Kasumi-1 (cell line): ENCODE measurements around the gene PRLR.
"Not testable (repeated sequence)": the region's sequence is repeated elsewhere in the genome, so short reads cannot be mapped to it uniquely, and the experiment has no call there.

ENCODE experiments used
- DNase-seq, 2 experiments: peaks; one replicate each; lab custom pipeline; 2025; lab: John Stamatoyannopoulos, UW

The PRLR gene

DNA sequence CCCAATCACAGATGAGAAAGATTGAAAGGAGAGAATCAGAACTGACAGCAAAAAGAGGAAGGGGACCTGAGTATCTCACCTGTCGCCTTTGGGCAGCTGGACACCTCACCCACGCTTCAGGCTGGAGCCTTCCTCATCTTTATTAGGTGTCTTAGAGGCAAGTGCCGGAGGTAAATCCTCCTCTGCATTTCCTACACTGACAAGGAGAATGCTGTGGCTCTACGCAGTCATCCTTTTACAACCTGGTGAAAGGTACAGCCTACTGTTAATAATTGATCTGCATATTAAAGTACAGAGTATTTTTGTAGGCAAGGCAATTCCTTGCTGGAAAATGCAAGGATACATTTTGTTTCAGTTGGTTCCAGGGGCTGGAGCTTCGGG lies 34.8 kb downstream of the PRLR start:
- no peak for DNase-seq

DNA sequence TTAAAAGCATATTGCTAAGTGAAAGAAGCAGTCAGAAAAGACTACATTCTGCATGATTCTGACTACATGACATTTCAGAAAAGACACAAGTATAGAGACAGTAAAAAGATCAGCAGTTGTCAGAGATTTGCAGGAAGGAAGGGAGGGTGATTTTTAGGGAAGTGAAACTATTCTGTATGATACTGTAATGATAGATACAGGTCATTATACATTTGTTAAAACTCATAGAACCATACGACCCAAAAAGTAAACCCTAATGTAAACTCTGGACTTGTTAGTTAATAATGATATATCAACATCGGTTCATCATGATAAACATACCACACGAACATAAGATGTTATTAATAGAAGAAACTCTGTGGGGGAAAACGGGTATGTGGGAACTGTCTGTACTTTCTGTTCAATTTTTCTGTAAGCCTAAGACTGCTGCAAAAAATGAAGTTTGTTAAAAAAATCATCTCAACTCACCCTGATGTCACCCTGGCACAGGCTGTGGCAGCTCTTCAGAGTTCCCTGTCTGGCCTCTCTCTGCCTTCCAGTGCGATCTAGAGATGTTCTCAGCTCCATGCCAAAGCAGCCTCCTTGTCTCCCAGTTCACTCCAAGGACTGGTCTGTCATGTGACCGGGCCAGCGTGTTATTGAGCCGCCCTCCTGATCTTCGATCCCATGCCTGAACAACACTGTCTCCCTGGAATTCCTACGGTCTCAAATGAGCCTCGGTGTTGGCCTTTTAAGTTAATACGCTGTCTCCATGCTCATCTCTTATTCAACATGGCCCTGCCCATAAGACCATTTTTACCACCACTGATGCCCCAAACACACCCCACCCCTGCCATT lies 35.4 kb downstream of the PRLR start:
- DNase-seq = peak; percentile 1 to 5

DNA sequence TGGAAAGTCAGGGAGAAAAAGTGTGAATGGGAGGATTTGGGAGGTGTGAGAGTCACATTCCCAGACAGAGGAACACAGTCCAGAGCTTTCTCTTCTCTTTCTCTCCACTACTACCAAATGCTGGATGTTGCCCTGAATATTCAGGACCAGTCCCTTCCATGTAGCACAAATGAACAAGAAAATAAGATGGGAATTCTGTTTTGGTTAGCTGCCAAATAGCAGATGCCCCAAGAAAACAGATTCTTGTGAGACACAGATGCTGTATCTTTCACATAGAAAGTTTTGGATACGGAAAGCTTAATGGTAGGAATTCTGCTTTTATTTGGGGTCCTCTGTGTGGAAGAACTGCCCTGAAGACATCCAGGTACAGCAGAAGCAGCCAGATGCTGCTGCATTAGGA lies 37.8 kb downstream of the PRLR start:
- DNase-seq = no peak

DNA sequence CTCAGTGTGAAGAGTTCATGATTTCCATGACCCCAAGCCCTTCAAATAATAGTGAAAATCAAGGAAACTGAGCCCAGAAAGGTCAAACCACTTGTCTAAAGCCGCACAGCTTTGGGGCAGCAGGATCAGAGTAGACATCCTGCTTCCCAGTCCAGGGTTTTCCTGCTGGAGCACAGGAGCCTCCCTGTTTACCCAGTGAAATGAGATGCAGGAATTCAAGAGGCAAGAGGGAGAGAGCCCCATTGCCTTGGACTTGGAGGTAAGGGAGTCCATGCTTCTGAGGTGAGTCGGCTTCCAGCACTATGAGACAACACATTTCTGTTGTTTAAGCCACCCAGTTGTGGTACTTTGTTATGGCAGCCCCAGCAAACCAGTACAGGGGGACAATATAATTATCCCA lies 40.5 kb downstream of the PRLR start:
- DNase-seq = not testable (repeated sequence)

DNA sequence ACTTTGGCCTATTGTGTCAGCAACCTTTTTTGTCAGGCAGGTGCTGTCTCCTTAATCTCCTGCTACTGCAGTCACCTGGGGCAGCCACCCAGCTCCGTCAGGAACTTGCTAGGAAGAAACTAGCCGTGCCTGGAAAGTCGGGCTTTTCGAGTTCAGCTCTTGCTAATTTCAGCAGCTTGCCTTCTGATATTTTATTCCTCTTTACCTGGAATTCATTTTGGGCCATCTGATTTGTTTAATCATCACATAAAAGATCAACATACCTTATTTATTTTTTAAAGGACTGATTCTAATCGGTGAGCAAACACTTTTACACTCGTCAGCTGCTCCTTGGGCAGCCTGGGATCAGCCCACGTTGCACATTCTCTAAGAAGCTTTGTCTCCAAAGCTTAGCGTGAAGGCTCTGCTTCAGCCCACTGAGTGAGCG lies 42.2 kb downstream of the PRLR start:
- DNase-seq = no peak

DNA sequence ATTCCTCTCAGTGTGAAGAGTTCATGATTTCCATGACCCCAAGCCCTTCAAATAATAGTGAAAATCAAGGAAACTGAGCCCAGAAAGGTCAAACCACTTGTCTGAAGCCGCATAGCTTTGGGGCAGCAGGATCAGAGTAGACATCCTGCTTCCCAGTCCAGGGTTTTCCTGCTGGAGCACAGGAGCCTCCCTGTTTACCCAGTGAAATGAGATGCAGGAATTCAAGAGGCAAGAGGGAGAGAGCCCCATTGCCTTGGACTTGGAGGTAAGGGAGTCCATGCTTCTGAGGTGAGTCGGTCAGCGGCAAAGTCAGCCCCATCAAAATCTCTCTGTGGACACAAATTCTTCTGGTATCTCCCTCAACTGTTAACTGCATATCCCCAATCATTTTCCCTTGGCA lies 42.7 kb downstream of the PRLR start:
- DNase-seq = not testable (repeated sequence)

DNA sequence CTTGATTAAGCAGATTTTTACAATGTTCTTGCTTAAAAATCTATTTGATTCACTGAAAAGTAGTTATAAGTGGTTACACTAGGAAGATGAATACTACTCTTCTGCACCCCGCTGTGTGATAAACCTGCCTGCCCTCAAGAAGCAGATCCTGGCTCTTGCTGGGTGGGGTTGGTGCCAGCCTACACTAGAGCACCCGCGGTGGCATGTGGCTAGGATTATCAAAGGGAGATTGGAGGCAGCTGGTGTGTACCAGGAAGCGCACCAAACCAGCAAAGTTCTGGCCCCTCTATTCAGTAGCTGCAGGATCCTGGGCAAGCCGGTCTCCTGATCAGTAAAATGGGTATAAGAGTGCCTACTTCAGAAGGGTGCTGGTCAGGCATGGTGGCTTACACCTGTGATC lies 43.5 kb downstream of the PRLR start:
- DNase-seq = no peak

DNA sequence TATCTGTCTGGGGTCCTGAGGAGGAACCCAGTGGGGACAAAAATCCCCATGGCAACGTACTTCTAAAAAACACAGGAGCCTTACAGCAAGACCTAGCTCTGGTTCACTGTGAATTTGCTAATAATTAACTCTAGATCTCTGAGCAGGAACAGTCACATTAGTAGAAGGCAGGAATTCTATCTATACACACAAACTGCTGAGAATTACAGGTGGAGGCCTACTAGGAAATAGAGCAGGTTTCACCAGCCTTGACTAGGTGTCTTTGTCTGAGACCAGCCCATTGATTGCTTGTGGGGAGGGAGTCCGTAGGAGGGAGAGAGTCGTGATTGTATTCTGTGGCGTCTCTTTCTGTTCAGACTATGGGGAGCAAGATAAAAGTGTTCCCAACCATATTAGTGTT lies 44.8 kb downstream of the PRLR start:
- DNase-seq = no peak

DNA sequence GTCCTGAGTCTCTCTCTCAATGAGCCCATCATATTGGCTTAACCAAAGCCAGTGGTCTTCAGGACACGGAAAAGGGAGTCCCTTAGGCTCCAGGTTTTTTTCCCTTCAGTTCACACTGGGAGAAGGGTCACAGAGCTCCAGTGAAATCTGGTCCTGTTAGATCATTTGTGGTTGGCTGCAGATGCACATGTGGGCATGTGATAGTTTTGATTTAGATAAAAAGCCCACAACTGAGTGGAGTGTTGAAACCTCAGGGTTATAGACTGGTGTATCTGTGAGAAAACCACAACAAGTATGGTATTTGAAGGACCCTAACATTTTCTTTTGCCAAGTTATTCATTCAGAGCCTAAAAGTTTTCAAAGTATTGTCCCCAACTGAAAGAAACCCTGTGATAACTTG lies 46.7 kb downstream of the PRLR start:
- DNase-seq = no peak

DNA sequence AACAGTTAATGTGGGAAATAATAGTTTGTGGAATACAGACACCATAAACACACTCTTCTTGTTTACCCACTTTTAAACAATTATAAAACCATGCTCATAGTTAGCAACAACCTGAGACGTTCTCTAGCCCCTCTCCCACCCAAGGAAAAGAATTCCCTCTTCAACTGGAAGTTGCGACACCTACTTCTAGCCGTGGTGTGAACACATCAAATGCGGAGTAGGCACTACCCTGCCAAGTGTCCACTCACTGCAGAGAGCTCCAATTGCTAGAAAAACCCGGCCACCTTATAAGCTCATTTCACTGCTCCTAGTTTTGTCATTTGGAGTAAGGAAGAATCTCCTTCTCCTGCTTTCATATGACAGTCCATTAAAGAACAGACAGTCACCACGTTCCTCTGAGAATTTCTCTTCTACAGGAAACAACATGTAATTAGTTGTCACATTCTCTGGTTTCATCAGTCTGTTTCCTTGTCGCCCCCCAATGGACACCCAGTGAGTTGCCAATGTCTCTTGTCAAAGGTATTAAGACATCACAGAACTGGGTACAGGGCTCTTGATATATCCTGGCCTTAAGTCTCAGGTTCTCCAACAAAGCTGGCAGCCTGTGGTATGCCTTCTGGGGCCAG lies 47.3 kb downstream of the PRLR start:
- peak; percentile 49 to 56 for DNase-seq

DNA sequence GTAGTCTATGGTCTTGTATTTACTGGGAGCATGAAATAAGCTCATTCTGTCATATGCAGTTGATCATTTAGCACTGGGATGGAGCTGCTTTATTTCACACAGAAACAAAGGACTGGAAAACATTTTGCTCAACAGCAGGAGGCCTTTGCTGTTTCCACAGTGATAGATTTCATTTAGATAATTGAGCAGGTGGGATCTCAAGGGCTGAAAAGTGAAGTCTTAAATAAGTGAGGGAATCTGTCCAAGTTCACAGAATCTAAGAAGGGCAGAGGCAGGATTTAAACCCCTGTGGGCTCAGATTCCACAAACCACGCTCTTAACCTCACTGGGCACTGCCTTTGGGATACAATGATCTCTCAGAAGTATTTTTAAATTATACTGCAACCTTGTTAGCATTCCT lies 47.8 kb downstream of the PRLR start:
- no peak for DNase-seq

DNA sequence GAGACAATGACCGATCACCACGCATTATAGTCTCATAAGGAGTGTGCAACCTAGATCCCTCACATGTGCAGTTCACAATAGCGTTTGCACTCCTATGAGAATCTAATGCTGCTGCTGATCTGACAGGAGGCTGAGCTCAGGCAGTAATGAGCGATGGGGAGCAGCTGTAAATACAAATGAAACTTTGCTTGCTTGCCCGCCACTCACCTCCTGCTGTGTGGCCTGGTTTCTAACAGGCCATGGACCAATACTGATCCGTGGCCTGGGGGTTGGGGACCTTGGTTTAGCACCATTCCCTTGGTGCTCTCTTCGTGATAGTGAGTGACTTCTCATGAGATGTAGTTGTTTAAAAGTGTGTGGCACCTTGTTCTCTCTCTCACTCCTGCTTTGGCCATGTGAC lies 50.2 kb downstream of the PRLR start:
- DNase-seq = no peak

DNA sequence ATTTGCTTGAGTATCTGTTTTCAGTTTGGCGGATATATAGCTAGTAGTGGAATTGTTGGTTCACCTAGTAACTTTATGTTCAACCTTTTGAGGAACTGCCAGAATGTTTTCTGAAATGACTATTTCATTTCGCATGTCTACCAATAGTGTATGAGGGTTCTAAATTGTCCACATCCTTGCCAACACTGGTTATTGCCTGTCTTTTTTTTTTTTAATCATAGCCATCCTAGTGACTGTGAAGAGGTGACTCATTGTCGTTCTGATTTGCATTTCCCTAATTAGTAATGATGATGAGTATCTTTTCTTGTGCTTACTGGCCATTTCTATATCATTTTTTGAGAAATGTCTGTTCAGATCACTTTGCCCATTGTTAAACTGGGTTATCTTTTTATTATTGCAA lies 52.5 kb downstream of the PRLR start:
- DNase-seq = no peak

DNA sequence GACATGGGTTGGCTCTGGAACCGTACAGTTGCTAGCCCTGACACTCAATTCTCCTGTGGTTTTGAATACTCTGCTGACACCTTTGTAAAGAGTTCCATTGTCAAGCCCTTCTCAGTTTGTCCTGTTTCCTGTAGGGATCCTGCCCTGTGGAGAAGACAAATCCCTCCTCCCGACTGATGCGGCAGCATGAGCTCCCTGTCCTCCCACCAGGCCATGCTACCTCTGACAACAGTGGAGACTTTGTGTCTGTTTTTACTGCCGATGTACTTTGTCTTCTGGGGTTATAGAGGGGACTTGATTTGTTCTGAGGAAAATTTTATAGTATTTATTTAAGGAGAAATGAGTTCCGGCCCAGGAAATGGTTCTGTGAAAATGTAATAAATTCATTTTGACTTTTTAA lies 57.8 kb downstream of the PRLR start:
- no peak for DNase-seq

DNA sequence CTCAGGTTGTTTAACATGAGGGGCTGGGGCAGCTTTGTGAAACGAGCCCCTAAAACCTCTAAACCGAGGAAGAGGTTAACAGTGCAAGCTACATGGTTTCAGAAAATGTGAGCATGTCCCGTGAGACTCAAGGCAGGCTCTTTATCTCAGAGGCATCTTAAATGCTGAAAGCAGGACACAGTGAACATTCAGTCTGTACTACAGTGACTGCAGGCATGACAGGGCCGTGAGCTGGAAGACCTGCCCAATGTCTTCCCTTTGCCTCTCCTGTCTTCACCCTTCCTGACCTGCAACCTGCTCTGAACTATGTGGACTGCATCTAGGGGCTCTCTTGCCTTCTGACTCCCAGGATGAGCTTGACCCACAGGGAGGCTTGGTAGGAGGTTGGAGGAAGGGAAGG lies 58.3 kb downstream of the PRLR start:
- no peak for DNase-seq

DNA sequence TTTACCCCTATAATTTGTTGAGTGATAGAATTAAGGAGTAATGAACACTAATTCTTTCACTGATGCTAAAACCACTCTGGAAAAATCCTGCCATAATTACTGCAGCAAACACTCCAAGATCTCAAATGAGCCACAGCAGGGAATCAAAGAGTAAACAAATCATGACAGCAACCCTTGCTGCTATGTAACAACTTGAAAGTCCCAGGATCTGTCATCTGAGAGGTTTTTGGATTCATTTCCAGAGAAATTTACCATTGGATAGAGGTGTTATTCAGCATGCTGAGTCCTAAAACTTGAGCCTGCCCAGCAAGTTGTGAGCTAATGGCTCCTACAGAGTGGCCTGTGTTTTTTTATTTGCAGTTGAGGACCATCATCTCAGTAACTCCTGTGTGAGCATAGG lies 59.2 kb downstream of the PRLR start:
- no peak for DNase-seq

DNA sequence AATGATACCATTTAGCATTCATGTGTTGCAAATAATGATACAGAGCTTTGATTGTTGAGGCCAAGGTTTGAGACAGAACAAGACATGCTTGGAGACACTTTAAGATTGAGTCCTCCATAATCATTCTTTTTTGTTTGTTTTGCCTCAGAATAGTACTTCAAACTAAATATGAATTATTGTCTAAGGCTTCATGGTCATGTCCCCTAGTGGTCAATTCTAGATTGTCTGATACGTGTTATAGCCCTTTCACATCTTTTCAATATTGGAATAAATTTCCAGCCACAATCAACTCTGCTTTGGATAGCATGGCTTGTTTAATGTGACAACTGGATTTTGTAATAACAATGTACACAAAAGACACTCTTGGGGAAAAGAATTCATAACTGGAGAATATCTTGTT lies 64.2 kb downstream of the PRLR start:
- no peak for DNase-seq

DNA sequence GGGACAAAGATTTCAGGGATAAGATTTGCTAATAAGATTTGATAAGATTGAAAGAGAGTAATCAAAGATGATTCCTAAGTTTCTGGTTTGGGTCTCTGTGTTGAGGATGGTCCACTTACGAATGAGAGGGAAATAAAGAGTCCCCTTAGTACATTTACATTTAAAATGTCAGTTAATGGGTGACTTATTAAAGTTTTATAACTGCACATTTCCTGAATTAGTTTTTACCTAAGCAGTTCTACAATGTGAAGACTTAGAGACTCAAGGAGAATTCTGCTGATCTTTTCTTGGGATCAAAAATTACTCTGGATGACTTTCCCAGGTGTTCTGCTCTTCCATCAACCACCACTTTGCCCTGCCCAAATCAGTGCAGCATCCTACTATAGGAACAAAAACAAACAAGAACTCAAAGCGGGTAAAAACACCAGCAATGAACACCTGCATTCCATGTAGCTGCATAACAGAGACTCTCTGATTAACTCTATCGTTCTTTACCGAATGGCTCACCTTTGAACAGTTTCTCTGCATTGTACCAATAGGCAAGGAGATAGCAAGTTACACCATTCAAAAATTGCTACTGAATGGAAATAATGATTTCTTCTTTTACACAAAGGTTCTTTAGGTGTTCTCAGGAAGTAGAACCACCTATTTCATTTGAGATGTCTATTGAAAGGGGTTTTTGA lies 65.3 kb downstream of the PRLR start:
- no peak for DNase-seq

DNA sequence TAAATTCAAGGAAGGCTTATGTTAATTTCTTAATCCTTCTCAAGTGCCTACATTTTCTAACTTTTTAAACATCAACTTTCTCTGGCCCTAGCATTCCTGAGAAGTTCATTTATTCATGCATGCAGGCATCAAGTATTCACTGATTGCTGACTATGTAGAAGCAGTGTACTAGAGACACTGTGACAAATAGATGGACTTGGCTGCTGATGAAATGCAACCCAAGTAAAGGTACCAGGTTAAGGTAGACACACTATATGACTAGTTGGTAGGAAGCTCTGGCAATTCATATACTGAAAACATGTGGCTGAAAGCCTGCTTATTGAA lies 66.6 kb downstream of the PRLR start:
- DNase-seq = no peak

DNA sequence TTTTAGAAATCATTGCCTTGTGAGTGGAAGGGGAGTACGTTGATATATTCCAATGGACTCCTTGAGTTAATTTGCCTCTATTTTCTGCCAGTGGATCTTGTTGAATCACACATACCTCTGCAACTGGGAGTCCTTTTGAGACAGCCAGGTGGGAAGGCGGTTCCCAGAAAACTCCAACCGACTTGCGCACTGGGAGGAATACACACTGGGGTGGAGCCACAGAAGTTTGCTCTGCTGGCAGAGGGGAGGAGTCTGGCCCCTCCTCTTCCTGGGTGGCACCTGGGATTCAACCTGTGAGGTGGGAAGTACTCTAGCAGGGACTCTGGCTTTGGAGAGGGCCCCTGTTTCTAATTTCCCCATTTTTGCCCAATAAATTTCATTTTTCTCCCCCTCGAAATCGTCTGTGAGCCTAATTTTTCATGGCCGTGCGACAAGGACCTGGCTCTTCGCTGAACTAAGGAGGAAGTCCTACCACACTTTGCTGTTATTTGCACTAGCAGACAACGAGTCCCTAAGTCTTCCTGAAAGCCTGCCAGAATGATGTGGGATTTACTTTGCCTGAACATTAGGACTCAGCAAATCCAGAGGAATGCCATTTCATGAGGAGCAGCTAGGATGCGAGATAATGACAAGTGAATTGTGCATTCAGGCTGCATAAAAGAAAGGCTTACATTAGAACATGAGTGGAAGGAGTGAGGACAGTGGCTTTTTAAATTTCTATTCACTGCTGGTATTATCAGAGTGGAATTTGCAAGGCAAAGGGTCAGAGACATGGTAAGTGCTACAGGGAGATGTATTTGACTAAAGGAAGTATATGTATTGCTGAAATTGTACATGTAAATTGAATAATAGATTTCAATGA lies 67.2 kb downstream of the PRLR start:
- no peak for DNase-seq

DNA sequence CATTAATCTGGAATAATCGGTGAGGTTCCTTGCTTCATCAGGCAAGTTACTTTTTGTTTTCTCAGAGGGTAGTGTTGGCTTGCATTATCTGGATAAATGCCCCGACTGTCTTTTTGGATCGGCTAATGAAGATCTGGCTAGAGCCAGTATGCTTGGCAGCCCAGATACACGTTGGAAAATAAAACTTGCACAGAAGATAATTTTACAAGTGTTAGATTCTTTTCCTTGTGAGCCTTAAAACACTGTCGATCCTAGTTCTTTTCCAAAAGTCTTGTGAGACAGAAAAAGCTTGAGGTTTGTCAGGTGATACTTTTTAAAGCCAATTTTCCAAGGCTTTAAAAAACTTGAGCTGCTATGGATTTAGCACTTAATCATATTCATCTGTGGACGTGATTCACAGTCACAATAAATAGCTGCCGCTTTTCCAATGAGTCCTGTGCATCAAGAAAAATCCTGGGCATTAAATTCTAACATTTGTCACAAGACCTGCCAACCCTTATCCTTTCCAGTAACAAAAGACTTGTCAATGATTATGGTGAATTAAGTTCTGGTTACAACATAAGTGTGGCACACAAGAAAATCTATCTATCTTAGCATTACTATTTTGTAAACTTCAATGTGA lies 68.5 kb downstream of the PRLR start:
- no peak for DNase-seq

DNA sequence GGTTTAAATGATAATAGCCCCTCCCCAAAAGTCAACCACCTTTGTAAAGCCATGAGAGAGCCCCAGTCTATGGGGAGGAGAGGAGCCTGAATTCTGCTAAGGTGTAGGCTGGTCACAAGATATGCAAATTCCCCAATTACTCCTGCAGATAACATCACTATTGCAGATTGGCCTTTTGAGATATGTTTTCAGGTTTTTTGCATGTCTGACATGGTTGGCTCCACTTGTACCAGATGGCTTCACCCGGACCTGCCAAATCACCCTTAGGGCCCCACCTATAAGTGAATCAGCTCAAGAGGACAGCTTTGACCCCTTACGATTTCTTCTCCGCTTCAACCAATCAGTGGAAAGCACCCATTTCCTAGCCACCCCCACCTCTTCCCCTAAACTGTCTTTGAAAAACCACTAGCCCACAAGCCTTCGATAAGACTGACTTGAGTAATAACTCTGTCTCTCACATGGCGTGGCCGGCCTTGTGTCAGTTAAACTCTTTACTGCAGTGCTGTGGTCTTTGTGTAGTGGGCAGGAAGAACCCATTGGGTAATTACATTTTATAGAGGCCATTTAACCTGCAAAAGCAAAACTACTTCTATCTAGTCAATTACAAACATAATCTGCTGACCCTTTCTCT lies 69.7 kb downstream of the PRLR start:
- DNase-seq = no peak
